HG02759 (cell line): ENCODE measurements around the gene ABAT.
"Not testable (repeated sequence)": the region's sequence is repeated elsewhere in the genome, so short reads cannot be mapped to it uniquely, and the experiment has no call there.

Experiments
- ATAC-seq: cut with Tn5 transposase; IDR thresholded peaks from one replicate; pipeline ENCODE4 v1.9.1; 2021; ENCODE audit warnings: mild to moderate bottlenecking, moderate library complexity; ENCODE audit not compliant: unreplicated experiment

Gene ABAT

GRCh38 chr16:8774208-8774607 lies 99.8 kb downstream of the ABAT start:
- ATAC-seq = no peak

- no peak for ATAC-seq
These were observed 100.9 kb downstream of the ABAT start for GRCh38 chr16:8775359-8775758.

GRCh38 chr16:8776129-8776584 lies 101.7 kb downstream of the ABAT start:
- no peak for ATAC-seq

- ATAC-seq = no peak
These were observed 102.8 kb downstream of the ABAT start for GRCh38 chr16:8777217-8777616.

- ATAC-seq = no peak
These were observed 107.4 kb downstream of the ABAT start for GRCh38 chr16:8781797-8782196.

- no peak for ATAC-seq
These were observed 108.3 kb downstream of the ABAT start for GRCh38 chr16:8782673-8783072.

GRCh38 chr16:8785408-8785807 lies 111.0 kb downstream of the ABAT start:
- no peak for ATAC-seq

- ATAC-seq = not testable (repeated sequence)
These were observed 111.9 kb downstream of the ABAT start for GRCh38 chr16:8786316-8786715.

GRCh38 chr16:8788578-8789172 lies 114.3 kb downstream of the ABAT start:
- no peak for ATAC-seq

- ATAC-seq = no peak
These were observed 120.7 kb downstream of the ABAT start for GRCh38 chr16:8795091-8795490.

GRCh38 chr16:8795818-8796217 lies 121.4 kb downstream of the ABAT start:
- no peak for ATAC-seq

- ATAC-seq = peak; percentile 0
These were observed 122.3 kb downstream of the ABAT start for GRCh38 chr16:8796469-8797363.

GRCh38 chr16:8797364-8798173 lies 123.2 kb downstream of the ABAT start, which contains the start of the genes PMM2 and TMEM186:
Gene PMM2 (plus strand): TSS chr16:8797839. CDS start chr16:8797883, 44 bp downstream.
Gene TMEM186 (minus strand): TSS chr16:8797639. CDS start chr16:8797614, 25 bp downstream.
- peak; percentile 94 for ATAC-seq

- ATAC-seq = peak; percentile 3
These were observed 123.7 kb downstream of the ABAT start for GRCh38 chr16:8798174-8798527.

GRCh38 chr16:8798535-8799157 lies 124.2 kb downstream of the ABAT start:
- no peak for ATAC-seq

- ATAC-seq = no peak
These were observed 127.3 kb downstream of the ABAT start for GRCh38 chr16:8801701-8802100.

- ATAC-seq = not testable (repeated sequence)
These were observed 129.3 kb downstream of the ABAT start for GRCh38 chr16:8803733-8804132.

GRCh38 chr16:8804313-8804712 lies 129.9 kb downstream of the ABAT start:
- ATAC-seq = no peak

GRCh38 chr16:8806272-8806983 lies 132.0 kb downstream of the ABAT start:
- ATAC-seq = no peak

GRCh38 chr16:8807189-8807588 lies 132.8 kb downstream of the ABAT start:
- no peak for ATAC-seq
